H1 (cell line): ENCODE data around the gene RELN.

Source experiments
- ATF3 ChIP-seq: IDR thresholded peaks from 2 replicates; pipeline ENCODE4 v1.6.1; 2011; ENCODE audit warnings: low read depth, mild to moderate bottlenecking, low read length; ENCODE audit not compliant: insufficient read depth
- CREB1 ChIP-seq: IDR thresholded peaks from 2 replicates; pipeline ENCODE4 v1.6.1; 2012; ENCODE audit warnings: inconsistent platforms
- CTCF ChIP-seq, 3 experiments: IDR thresholded peaks; 1 replicate in 2 of 3; 2 replicates in 1 of 3; pipeline versions ENCODE4 v1.5.1 to v1.6.1; 2011; ENCODE audit warnings: low read length in 3 of 3, mild to moderate bottlenecking in 3 of 3, inconsistent platforms in 2 of 3, low read depth in 1 of 3, moderate library complexity in 1 of 3; ENCODE audit not compliant: insufficient read depth in 1 of 3; ENCODE audit errors: control extremely low read depth in 1 of 3
- PHF8 ChIP-seq: fragments of 200-600 bp; sonication (generic); conservative IDR thresholded peaks from 2 replicates; pipeline ENCODE4 v1.7.1; 2012; ENCODE audit warnings: low read depth, mild to moderate bottlenecking, inconsistent platforms, low read length, moderate library complexity

GRCh38 chr7:103714376-103714927 lies 275.0 kb downstream of the RELN start:
- no peak for TF ChIP-seq PHF8
- TF ChIP-seq CTCF (IDR thresholded peaks at IDR 0.05; ENCODE audit: control extremely low read depth in 1 of 3, insufficient read depth in 1 of 3, low read depth in 1 of 3, low read length in 3 of 3): no peak
- TF ChIP-seq CREB1: no peak
- TF ChIP-seq ATF3: no peak
